IMR-90 (cell line): ENCODE data around the gene TFAP2A. TPM values are rescaled to one million over a fixed set of nuclear protein-coding genes. Genes with fewer than 3 reads are reported as not detected.

Source experiments
- ATAC-seq: fragments of 200-7000 bp; cut with Tn5 transposase; 2 replicates; pipeline ENCODE4 v1.9.1; 2020; ENCODE audit warnings: low read depth, mild to moderate bottlenecking, moderate library complexity
- BruUV-seq: library from RNA; stranded (reverse); fragments of 400-500 nt; replicated peaks from 2 replicates; lab custom pipeline; 2021; lab: Mats Ljungman, UMichigan
- CTCF ChIA-PET: fragments of 300-600 bp; formaldehyde crosslinking; extraction: SDS; loops from one replicate; lab custom pipeline; 2021; ENCODE audit warnings: antibody characterized with exemption; lab: Yijun Ruan, JAX
- POLR2A ChIA-PET: fragments of 300-600 bp; sonication (Branson Sonifier 250); formaldehyde crosslinking; loops from one replicate; lab custom pipeline; 2022; ENCODE audit warnings: antibody characterized with exemption; ENCODE audit not compliant: unreplicated experiment; lab: Charles Lee
- DNase-seq: peaks from one replicate; pipeline ENCODE4 v3.0.0; 2013
- H2AFZ ChIP-seq: replicated peaks from 2 replicates; pipeline ENCODE3; 2013; ENCODE audit warnings: low read length, mild to moderate bottlenecking; ENCODE audit not compliant: poor library complexity
- H2AK5ac ChIP-seq: 2 replicates; pipeline ENCODE4 v1.6.1; 2013; ENCODE audit warnings: low read depth, low read length, inconsistent platforms
- H2AK9ac ChIP-seq: replicated peaks from 2 replicates; pipeline ENCODE3; 2013; ENCODE audit warnings: mild to moderate bottlenecking, low read depth, low read length, moderate library complexity; ENCODE audit not compliant: poor library complexity
- H2BK120ac ChIP-seq: 2 replicates; pipeline ENCODE4 v1.6.1; 2013; ENCODE audit warnings: low read depth, low read length, inconsistent platforms
- H2BK15ac ChIP-seq: 3 replicates; pipeline ENCODE4 v1.6.1; 2013; ENCODE audit warnings: low read depth, low read length, inconsistent platforms
- H2BK20ac ChIP-seq: 2 replicates; pipeline ENCODE4 v1.6.1; 2013; ENCODE audit warnings: low read depth, mild to moderate bottlenecking, inconsistent platforms, low read length, moderate library complexity
- H2BK5ac ChIP-seq: 2 replicates; pipeline ENCODE4 v1.6.1; 2013; ENCODE audit warnings: mild to moderate bottlenecking, low read depth, low read length, inconsistent platforms; ENCODE audit not compliant: poor library complexity, severe bottlenecking
- H3K14ac ChIP-seq: replicated peaks from 2 replicates; pipeline ENCODE4 v1.6.1; 2013; ENCODE audit warnings: low read depth, low read length, inconsistent platforms
- H3K18ac ChIP-seq: 2 replicates; pipeline ENCODE4 v1.6.1; 2013; ENCODE audit warnings: low read depth, low read length, control low read depth
- H3K23ac ChIP-seq: 2 replicates; pipeline ENCODE4 v1.6.1; 2013; ENCODE audit warnings: low read depth, low read length, inconsistent platforms
- H3K27ac ChIP-seq: 2 replicates; pipeline ENCODE4 v1.5.1; 2013; ENCODE audit warnings: mild to moderate bottlenecking, control low read depth, low read length; ENCODE audit not compliant: insufficient read depth
- H3K27me3 ChIP-seq: 2 replicates; pipeline ENCODE4 v1.6.1; 2013; ENCODE audit warnings: low read length; ENCODE audit not compliant: control insufficient read depth, insufficient read depth
- H3K36me3 ChIP-seq: 2 replicates; pipeline ENCODE4 v1.6.1; 2013; ENCODE audit warnings: low read length, mixed read lengths; ENCODE audit not compliant: control insufficient read depth, insufficient read depth
- H3K4ac ChIP-seq: 2 replicates; pipeline ENCODE4 v1.6.1; 2013; ENCODE audit warnings: low read depth, low read length, inconsistent platforms
- H3K4me1 ChIP-seq: 2 replicates; pipeline ENCODE4 v1.6.1; 2013; ENCODE audit warnings: low read length, mixed read lengths; ENCODE audit not compliant: control insufficient read depth, insufficient read depth
- H3K4me2 ChIP-seq: 2 replicates; pipeline ENCODE4 v1.6.1; 2013; ENCODE audit warnings: low read depth, mild to moderate bottlenecking, control low read depth, low read length, moderate library complexity
- H3K4me3 ChIP-seq: 2 replicates; pipeline ENCODE4 v1.5.1; 2013; ENCODE audit warnings: low read depth, mild to moderate bottlenecking, control low read depth, low read length, moderate library complexity; ENCODE audit not compliant: insufficient read depth
- H3K56ac ChIP-seq: 2 replicates; pipeline ENCODE4 v1.6.1; 2013; ENCODE audit warnings: low read length, inconsistent platforms; ENCODE audit not compliant: insufficient read depth; ENCODE audit errors: extremely low read depth
- H3K79me1 ChIP-seq, 2 experiments: 2 replicates each; pipeline ENCODE4 v1.6.1; 2013; ENCODE audit warnings: low read length in 2 of 2, inconsistent platforms in 1 of 2, low read depth in 1 of 2
- H3K9ac ChIP-seq: 2 replicates; pipeline ENCODE4 v1.6.1; 2013; ENCODE audit warnings: low read depth, low read length, control low read depth
- H3K9me1 ChIP-seq: 2 replicates; pipeline ENCODE4 v1.6.1; 2013; ENCODE audit warnings: low read length, inconsistent platforms; ENCODE audit not compliant: insufficient read depth
- H3K9me3 ChIP-seq: 2 replicates; pipeline ENCODE4 v1.6.1; 2013; ENCODE audit warnings: low read length; ENCODE audit not compliant: control insufficient read depth, insufficient read depth
- H4K20me1 ChIP-seq: 2 replicates; pipeline ENCODE4 v1.6.1; 2013; ENCODE audit warnings: low read length, inconsistent platforms; ENCODE audit not compliant: insufficient read depth
- H4K5ac ChIP-seq: 2 replicates; pipeline ENCODE4 v1.6.1; 2013; ENCODE audit warnings: mild to moderate bottlenecking, low read depth, low read length, control low read depth
- H4K8ac ChIP-seq, 2 experiments: 2 replicates each; pipeline ENCODE4 v1.6.1; 2013; ENCODE audit warnings: low read depth in 2 of 2, low read length in 2 of 2, control low read depth in 1 of 2, inconsistent platforms in 1 of 2
- H4K91ac ChIP-seq: 2 replicates; pipeline ENCODE4 v1.6.1; 2013; ENCODE audit warnings: low read depth, low read length, inconsistent platforms; ENCODE audit not compliant: insufficient read depth
- BHLHE40 ChIP-seq: fragments of 150-350 bp; IDR thresholded peaks from 2 replicates; pipeline ENCODE4 v1.6.1; 2016; ENCODE audit warnings: mild to moderate bottlenecking, low read depth, low read length
- CEBPB ChIP-seq: IDR thresholded peaks from 2 replicates; pipeline ENCODE4 v1.6.1; 2012; ENCODE audit warnings: low read depth, low read length, improper control_type of control experiment
- CHD1 ChIP-seq: IDR thresholded peaks from 2 replicates; pipeline ENCODE4 v1.6.1; 2012; ENCODE audit warnings: low read depth, low read length, improper control_type of control experiment
- FOS ChIP-seq: fragments of 150-350 bp; IDR thresholded peaks from 2 replicates; pipeline ENCODE4 v1.6.1; 2016; ENCODE audit warnings: low read depth, low read length
- MAFK ChIP-seq: IDR thresholded peaks from 2 replicates; pipeline ENCODE4 v1.6.1; 2012; ENCODE audit warnings: low read depth, low read length, improper control_type of control experiment
- MAZ ChIP-seq: IDR thresholded peaks from 2 replicates; pipeline ENCODE4 v1.6.1; 2012; ENCODE audit warnings: low read depth, mild to moderate bottlenecking, low read length, improper control_type of control experiment, moderate library complexity, borderline replicate concordance
- MXI1 ChIP-seq: IDR thresholded peaks from 2 replicates; pipeline ENCODE4 v1.6.1; 2012; ENCODE audit warnings: low read depth, mild to moderate bottlenecking, low read length, moderate library complexity, borderline replicate concordance
- NFE2L2 ChIP-seq: fragments of 150-350 bp; IDR thresholded peaks from 2 replicates; pipeline ENCODE4 v1.6.1; 2016; ENCODE audit warnings: low read depth, mild to moderate bottlenecking, low read length
- POLR2A ChIP-seq: IDR thresholded peaks from 2 replicates; pipeline ENCODE4 v1.6.1; 2012; ENCODE audit warnings: mild to moderate bottlenecking, low read depth, low read length
- RAD21 ChIP-seq: IDR thresholded peaks from 2 replicates; pipeline ENCODE4 v1.6.1; 2012; ENCODE audit warnings: low read length, improper control_type of control experiment
- RCOR1 ChIP-seq: IDR thresholded peaks from 2 replicates; pipeline ENCODE4 v1.6.1; 2012; ENCODE audit warnings: mild to moderate bottlenecking, low read length, improper control_type of control experiment; ENCODE audit not compliant: insufficient replicate concordance
- RFX5 ChIP-seq: IDR thresholded peaks from 2 replicates; pipeline ENCODE4 v1.8.0; 2012; ENCODE audit warnings: low read depth, mild to moderate bottlenecking, low read length, moderate library complexity
- SMC3 ChIP-seq: fragments of 150-350 bp; IDR thresholded peaks from 2 replicates; pipeline ENCODE4 v1.6.1; 2016; ENCODE audit warnings: low read depth, mild to moderate bottlenecking, antibody characterized with exemption, low read length, moderate library complexity
- WGBS, 2 experiments: methylation state at CpG; one replicate each; pipeline versions ENCODE4 v1.1.5 to v1.1.7; 2013; ENCODE audit warnings: missing lambda C conversion rate in 2 of 2; ENCODE audit not compliant: insufficient read length in 1 of 2; ENCODE audit errors: extremely low coverage in 2 of 2; 5-methylcytosine and 5-hydroxymethylcytosine counted together
- dilution Hi-C: fragments of 300-500 bp; cut with HindIII; formaldehyde crosslinking; loops from one replicate; pipeline ENCODE4 v1.14.3; 2018; ENCODE audit warnings: low sequenced_read_pairs; ENCODE audit not compliant: unreplicated experiment
- in situ Hi-C: fragments of 300-500 bp; cut with MboI; formaldehyde crosslinking; loops from 3 replicates; pipeline ENCODE4 v1.14.3; 2019; ENCODE audit warnings: low sequenced_read_pairs, inconsistent platforms, mixed read lengths
- intact Hi-C: fragments of 100-400 bp; cut with micrococcal nuclease; formaldehyde crosslinking; loops from 2 replicates; pipeline ENCODE4 v1.10.0; 2022
- polyA plus RNA-seq, 3 experiments: library from polyadenylated mRNA; depleted of rRNA; stranded (reverse); fragments of >200 nt; gene quantifications; 2 replicates each; pipeline ENCODE4 v1.2.3, GENCODE V29; 2012; ENCODE audit warnings: low replicate concordance in 1 of 3
- total RNA-seq: library from RNA; depleted of rRNA; stranded (reverse); fragments of >200 nt; gene quantifications from 2 replicates; pipeline ENCODE4 v1.2.3, GENCODE V29; 2012
- TF ChIP-seq, protein P1 (sequence below): fragments of 150-350 bp; IDR thresholded peaks from 2 replicates; pipeline ENCODE4 v1.6.1; 2016; ENCODE audit warnings: low read depth, mild to moderate bottlenecking, low read length, moderate library complexity, borderline replicate concordance
- TF ChIP-seq, protein P2 (sequence below): conservative IDR thresholded peaks from 2 replicates; pipeline ENCODE4 v1.5.1; 2012; ENCODE audit warnings: mild to moderate bottlenecking, low read depth, low read length, improper control_type of control experiment

The TFAP2A gene
- total and polyA plus RNA-seq, 2 of the 4 experiments (the other 2 are of a cell fraction) = 0.72 to 7.1 TPM

- Histone ChIP-seq H3K56ac (no peak overlapping the region), H4K5ac (no peak overlapping the region), H3K9ac (no peak overlapping the region), H3K79me1 (no peaks in the 10 kb centered on the region), H3K4me1 (no peaks in the 10 kb centered on the region), H2BK20ac (no peak overlapping the region), H3K9me1 (no peaks in the 10 kb centered on the region), H3K27ac (no peak overlapping the region), H2AK5ac (no peak overlapping the region), H2AFZ (peak overlapping the region; percentile 91), H3K36me3 (no peaks in the 10 kb centered on the region), H2AK9ac (peak overlapping the region; percentile 77), H3K14ac (no peak overlapping the region), H2BK120ac (0 out of 2 replicates have a peak overlapping the region, but pooled peaks have one; percentile 19), H3K18ac (no peak overlapping the region), H3K4ac (no peak overlapping the region; the same call in 1 of the 2 replicates), H2BK5ac (no peak overlapping the region), H3K4me3 (peak overlapping the region; percentile 36), H4K91ac (no peak overlapping the region), H2BK15ac (no peak overlapping the region), H3K23ac (no peak overlapping the region), H3K4me2 (peak overlapping the region; percentile 85), H3K9me3 (no peaks in the 10 kb centered on the region), H4K20me1 (no peaks in the 10 kb centered on the region), H4K8ac (no peak overlapping the region), H3K27me3 (peaks cover 56% of the 10 kb centered on the region)
- intact Hi-C loops = loop anchor here (5.0 kb wide), 2 partner anchors 393 to 883 kb away; no protein-coding TSS in a partner anchor
- POLR2A ChIA-PET = no interaction called here
- ATAC-seq (no peak), DNase-seq (no peak)
- dilution Hi-C loops = no loop called here
- CTCF ChIA-PET = no interaction called here
- in situ Hi-C loops = no loop called here
- no TSS peak for BruUV-seq
- WGBS, 2 experiments = 0% methylated on average over 1 of the region's 35 CpGs; no CpG with 5 or more reads in 1 of the 2 experiments
- TF ChIP-seq, protein P1, sequence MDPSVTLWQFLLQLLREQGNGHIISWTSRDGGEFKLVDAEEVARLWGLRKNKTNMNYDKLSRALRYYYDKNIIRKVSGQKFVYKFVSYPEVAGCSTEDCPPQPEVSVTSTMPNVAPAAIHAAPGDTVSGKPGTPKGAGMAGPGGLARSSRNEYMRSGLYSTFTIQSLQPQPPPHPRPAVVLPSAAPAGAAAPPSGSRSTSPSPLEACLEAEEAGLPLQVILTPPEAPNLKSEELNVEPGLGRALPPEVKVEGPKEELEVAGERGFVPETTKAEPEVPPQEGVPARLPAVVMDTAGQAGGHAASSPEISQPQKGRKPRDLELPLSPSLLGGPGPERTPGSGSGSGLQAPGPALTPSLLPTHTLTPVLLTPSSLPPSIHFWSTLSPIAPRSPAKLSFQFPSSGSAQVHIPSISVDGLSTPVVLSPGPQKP = no peak
- TF ChIP-seq MAFK = no peak
- TF ChIP-seq MXI1 = no peak
- no peak for TF ChIP-seq RAD21
- no peak for TF ChIP-seq CHD1
- TF ChIP-seq CEBPB = no peak
- TF ChIP-seq MAZ = no peak
- no peak for TF ChIP-seq SMC3
- no peak for TF ChIP-seq NFE2L2
- TF ChIP-seq, protein P2, sequence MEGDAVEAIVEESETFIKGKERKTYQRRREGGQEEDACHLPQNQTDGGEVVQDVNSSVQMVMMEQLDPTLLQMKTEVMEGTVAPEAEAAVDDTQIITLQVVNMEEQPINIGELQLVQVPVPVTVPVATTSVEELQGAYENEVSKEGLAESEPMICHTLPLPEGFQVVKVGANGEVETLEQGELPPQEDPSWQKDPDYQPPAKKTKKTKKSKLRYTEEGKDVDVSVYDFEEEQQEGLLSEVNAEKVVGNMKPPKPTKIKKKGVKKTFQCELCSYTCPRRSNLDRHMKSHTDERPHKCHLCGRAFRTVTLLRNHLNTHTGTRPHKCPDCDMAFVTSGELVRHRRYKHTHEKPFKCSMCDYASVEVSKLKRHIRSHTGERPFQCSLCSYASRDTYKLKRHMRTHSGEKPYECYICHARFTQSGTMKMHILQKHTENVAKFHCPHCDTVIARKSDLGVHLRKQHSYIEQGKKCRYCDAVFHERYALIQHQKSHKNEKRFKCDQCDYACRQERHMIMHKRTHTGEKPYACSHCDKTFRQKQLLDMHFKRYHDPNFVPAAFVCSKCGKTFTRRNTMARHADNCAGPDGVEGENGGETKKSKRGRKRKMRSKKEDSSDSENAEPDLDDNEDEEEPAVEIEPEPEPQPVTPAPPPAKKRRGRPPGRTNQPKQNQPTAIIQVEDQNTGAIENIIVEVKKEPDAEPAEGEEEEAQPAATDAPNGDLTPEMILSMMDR = no peak
- TF ChIP-seq POLR2A = no peak
- TF ChIP-seq RCOR1 = no peak
- no peak for TF ChIP-seq RFX5
- TF ChIP-seq FOS = no peak
- no peak for TF ChIP-seq BHLHE40
Observed at GRCh38 chr6:10425176-10425974, 10.5 kb upstream of the TFAP2A start.
